Tibial artery (tissue), 4 donors: ENCODE results near the gene KLHL34.

Source experiments
- DNase-seq, 2 donors: peaks; one replicate each; pipeline ENCODE4 v3.0.0-alpha.2; 2019
- H3K27ac ChIP-seq, 2 donors: fragments of 200-600 bp; sonication (generic) in 1 of 2; 1 replicate in 1 of 2; 2 replicates in 1 of 2; pipeline ENCODE4 v1.5.1; 2018 to 2019; ENCODE audit warnings: mild to moderate bottlenecking in 1 of 2
- H3K27me3 ChIP-seq, 2 donors: fragments of 200-600 bp; sonication (generic) in 1 of 2; one replicate each; pipeline versions ENCODE4 v1.5.1 to v1.6.0; 2016 to 2019
- H3K36me3 ChIP-seq, 3 donors: fragments of 200-600 bp; sonication (generic) in 2 of 3; one replicate each; pipeline ENCODE4 v1.5.1; 2016 to 2019; ENCODE audit warnings: mild to moderate bottlenecking in 2 of 3
- H3K4me1 ChIP-seq, 4 donors: fragments of 200-600 bp; sonication (generic) in 2 of 4; 1 replicate in 3 of 4; 2 replicates in 1 of 4; pipeline ENCODE4 v1.5.1; 2016 to 2019
- H3K4me3 ChIP-seq, 2 donors: fragments of 200-600 bp; sonication (generic) in 1 of 2; 1 replicate in 1 of 2; 2 replicates in 1 of 2; pipeline ENCODE4 v1.5.1; 2018 to 2019; ENCODE audit warnings: mild to moderate bottlenecking in 2 of 2
- H3K9me3 ChIP-seq, 3 donors: fragments of 200-600 bp; sonication (generic) in 1 of 3; one replicate each; pipeline ENCODE4 v1.5.1; 2016 to 2019
- intact Hi-C: fragments of 100-400 bp; cut with DNase I; formaldehyde crosslinking; loops from one replicate; pipeline ENCODE4 v1.15.0; 2023; ENCODE audit warnings: low total_unique reads
- TF ChIP-seq, protein P1 (sequence below), 2 experiments: fragments of 200-600 bp in 1 of 2; fragments of 450-650 bp in 1 of 2; IDR thresholded peaks; one replicate each; pipeline ENCODE4 v1.5.1; 2017 to 2019; ENCODE audit warnings: antibody characterized with exemption in 2 of 2, mild to moderate bottlenecking in 1 of 2, moderate library complexity in 1 of 2

The KLHL34 gene

DNA sequence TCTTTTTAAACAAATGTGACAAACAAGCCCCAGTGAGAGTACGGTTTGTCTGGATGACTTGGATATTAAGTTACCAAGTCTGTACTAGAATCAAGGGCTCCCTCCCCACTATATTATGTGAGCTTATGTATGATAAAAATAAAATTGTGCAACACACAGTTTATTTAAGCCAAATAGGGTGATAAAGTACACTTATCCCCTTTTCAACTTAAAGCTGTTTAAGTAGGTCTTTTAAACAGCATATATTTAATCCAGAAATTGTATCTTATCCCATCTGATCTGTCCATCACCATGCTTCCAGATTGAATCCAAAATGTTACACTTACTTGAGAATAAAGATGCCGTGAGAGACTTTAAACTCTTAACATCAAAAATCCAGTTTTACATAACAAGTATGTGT is 2.0 kb upstream of the KLHL34 start:
- Histone ChIP-seq H3K4me1 (peaks cover 0 to 3% (median 0%) of the 10 kb centered on the region in 4 donors), H3K27ac (no peak overlapping the region), H3K4me3 (no peak overlapping the region), H3K9me3 (no peaks in the 10 kb centered on the region), H3K27me3 (peaks cover 0 to 26% of the 10 kb centered on the region in 2 donors), H3K36me3 (no peaks in the 10 kb centered on the region)
- intact Hi-C loops = no loop called here
- TF ChIP-seq, protein P1, sequence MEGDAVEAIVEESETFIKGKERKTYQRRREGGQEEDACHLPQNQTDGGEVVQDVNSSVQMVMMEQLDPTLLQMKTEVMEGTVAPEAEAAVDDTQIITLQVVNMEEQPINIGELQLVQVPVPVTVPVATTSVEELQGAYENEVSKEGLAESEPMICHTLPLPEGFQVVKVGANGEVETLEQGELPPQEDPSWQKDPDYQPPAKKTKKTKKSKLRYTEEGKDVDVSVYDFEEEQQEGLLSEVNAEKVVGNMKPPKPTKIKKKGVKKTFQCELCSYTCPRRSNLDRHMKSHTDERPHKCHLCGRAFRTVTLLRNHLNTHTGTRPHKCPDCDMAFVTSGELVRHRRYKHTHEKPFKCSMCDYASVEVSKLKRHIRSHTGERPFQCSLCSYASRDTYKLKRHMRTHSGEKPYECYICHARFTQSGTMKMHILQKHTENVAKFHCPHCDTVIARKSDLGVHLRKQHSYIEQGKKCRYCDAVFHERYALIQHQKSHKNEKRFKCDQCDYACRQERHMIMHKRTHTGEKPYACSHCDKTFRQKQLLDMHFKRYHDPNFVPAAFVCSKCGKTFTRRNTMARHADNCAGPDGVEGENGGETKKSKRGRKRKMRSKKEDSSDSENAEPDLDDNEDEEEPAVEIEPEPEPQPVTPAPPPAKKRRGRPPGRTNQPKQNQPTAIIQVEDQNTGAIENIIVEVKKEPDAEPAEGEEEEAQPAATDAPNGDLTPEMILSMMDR (IDR thresholded peaks at IDR 0.05) = no peak
- no peak for DNase-seq

DNA sequence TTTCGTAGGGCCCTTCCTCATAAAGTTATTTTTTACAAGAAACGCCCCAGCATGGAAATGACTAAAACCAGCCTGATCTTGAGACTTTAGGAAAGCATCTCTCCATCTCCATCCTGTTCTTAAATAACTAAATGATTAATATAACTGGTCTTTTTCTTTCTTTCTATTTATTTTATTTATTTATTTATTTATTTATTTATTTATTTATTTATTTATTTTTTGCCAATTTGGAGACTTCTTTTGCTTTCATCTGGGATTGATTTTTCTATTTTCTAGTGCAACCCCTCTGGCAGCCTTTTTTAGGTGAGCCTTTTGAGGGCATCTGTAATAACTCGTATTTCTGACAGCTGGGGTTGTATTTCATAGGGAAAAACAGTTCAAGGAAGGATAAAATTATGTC is 1.2 kb upstream of the KLHL34 start:
- H3K27ac ChIP-seq = no peak overlapping the region
- H3K27me3 ChIP-seq = peaks cover 0 to 26% of the 10 kb centered on the region in 2 donors
- no peaks in the 10 kb centered on the region for H3K9me3 ChIP-seq
- TF ChIP-seq, protein P1 (IDR thresholded peaks at IDR 0.05) = no peak
- no peaks in the 10 kb centered on the region for H3K36me3 ChIP-seq
- intact Hi-C loops = no loop called here
- H3K4me3 ChIP-seq = no peak overlapping the region
- H3K4me1 ChIP-seq = peaks cover 0 to 3% (median 0%) of the 10 kb centered on the region in 4 donors
- no peak for DNase-seq

DNA sequence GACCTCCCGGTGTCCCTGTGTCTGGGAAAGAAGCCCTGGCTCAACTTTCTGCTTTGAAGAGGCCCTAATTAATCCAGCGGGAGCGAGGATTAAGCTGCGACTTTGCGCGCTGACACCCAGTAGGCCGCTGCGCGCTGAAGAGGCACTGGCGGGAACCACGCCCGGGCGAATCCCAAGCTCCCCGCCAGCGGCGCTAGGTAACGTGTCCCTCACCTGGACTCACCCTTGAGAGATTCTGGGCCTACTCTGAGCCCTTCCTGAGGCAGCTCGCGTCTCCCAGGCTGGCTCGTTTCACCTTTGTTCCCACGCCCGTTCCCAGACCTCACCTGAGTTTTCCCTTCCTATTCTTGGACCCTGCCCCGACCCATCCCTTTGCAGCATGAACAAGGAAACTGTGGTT is 616 bp upstream of the KLHL34 start:
- DNase-seq = no peak
- Histone ChIP-seq H3K4me3 (no peak overlapping the region), H3K9me3 (no peaks in the 10 kb centered on the region), H3K27ac (no peak overlapping the region), H3K36me3 (no peaks in the 10 kb centered on the region), H3K27me3 (peaks cover 0 to 26% of the 10 kb centered on the region in 2 donors), H3K4me1 (peaks cover 0 to 3% (median 0%) of the 10 kb centered on the region in 4 donors)
- TF ChIP-seq, protein P1 (IDR thresholded peaks at IDR 0.05) = no peak
- intact Hi-C loops = no loop called here

DNA sequence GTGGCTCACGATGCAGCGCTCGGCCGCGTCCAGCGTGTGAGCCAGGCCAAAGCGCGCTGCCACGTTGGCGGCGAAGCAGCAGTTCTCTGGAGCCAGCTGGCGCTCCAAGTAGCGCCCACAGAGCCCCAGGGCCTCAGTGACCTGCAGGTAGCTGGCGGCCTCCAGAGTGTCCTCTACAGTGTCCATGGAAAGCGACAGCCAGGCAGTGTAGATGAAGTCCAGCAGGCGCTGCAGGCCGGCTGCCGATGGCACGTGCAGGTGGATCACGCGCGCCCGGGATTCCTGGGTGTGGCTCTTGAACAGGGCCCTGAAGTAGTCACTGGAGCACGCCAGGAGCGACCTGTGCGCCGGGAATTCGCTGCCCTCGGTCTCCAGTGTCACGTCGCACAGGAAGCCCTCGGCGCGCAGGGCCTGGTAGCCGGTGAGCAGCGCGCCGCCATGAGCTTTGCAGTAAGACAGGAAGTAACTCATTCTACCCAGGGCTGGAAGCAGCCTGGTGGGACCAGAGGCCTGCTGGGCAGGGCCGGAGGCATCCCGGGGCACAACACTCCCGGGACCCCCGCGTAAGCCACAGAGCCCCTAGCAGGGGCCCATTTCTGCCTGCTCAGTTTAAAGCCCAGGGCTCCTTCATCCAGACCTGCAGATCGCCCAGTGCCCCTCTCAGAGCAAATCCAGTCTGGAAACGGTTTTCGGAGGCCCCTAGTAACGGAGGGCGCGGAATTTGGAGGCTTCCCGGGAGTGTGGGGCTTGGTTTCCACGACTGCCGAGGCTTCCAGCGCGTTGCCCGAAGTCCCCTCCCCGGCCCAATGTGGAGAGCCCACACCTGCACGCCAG is 595 bp downstream of the KLHL34 start:
- H3K4me1 ChIP-seq = peaks cover 0 to 3% (median 0%) of the 10 kb centered on the region in 4 donors
- H3K36me3 ChIP-seq = no peaks in the 10 kb centered on the region
- no peak for DNase-seq
- intact Hi-C loops = no loop called here
- peak overlapping the region; percentile 12 to 38 for H3K4me3 ChIP-seq
- peaks cover 0 to 26% of the 10 kb centered on the region in 2 donors for H3K27me3 ChIP-seq
- TF ChIP-seq, protein P1 (IDR thresholded peaks at IDR 0.05) = no peak
- no peak overlapping the region for H3K27ac ChIP-seq
- H3K9me3 ChIP-seq = no peaks in the 10 kb centered on the region

DNA sequence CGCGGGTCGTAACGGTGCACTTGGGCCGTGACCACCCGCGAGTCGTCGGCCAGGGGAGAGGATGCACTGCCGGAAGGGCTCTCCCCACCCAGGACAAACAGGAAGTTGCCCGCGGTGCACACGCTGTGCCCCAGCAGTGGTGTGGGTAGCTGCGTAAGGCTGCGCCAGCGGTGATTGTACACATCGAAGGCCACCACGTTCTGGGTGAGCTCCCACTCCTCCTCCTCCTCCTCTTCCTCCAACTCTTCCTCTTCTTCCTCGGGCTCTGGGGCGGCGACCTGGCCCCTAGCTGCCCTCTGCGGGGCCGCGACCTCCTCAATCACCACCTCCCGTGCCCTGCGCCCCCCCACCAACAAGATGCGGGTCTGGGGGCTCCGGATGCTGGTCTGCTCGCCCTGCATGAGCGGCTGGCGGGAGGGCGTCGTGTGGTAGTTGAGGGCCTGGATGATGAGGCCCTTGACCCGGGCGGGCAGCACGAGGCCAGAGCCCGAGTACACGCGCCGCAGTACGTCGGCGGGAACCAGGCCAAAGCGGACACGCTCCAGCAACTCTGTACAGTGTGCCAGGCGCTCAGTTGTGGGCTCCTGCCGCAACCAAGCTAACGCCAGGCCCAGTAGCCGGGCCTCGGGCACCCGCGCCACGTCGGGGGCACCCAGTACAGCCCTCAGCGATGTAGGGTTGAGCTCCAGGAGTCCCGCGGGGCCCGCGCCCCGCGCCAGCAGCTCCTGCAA is 1.4 kb downstream of the KLHL34 start:
- no peak for DNase-seq

More for the DNA sequence above, 1.4 kb downstream of the KLHL34 start:
- peaks cover 0 to 26% of the 10 kb centered on the region in 2 donors for H3K27me3 ChIP-seq
- H3K4me1 ChIP-seq = peaks cover 0 to 3% (median 0%) of the 10 kb centered on the region in 4 donors
- no peaks in the 10 kb centered on the region for H3K9me3 ChIP-seq
- no peak overlapping the region for H3K27ac ChIP-seq
- peak overlapping the region in 1 of 2 donors; percentile 31 for H3K4me3 ChIP-seq
- TF ChIP-seq, protein P1 (IDR thresholded peaks at IDR 0.05) = no peak
- intact Hi-C loops = no loop called here
- H3K36me3 ChIP-seq = no peaks in the 10 kb centered on the region
